Body of pancreas (tissue), 4 donors: ENCODE measurements around the gene PSMD3. TPM values are rescaled to one million over a fixed set of nuclear protein-coding genes. Genes with fewer than 3 reads are reported as not detected.

Experiments used
- ATAC-seq: fragments of 150-250 bp; one replicate; pipeline ENCODE4 v1.9.1; 2016
- DNase-seq, 4 donors: peaks; one replicate each; pipeline ENCODE4 v3.0.0-alpha.2; 2019
- H3K27ac ChIP-seq, 4 donors: fragments of 200-600 bp; sonication (generic); 1 replicate in 3 of 4; 2 replicates in 1 of 4; pipeline versions ENCODE4 v1.5.1 to v1.6.1; 2016 to 2019; ENCODE audit warnings: mild to moderate bottlenecking in 1 of 4, mixed read lengths in 1 of 4, moderate library complexity in 1 of 4
- H3K27me3 ChIP-seq, 2 donors: fragments of 200-600 bp; sonication (generic); one replicate each; pipeline ENCODE4 v1.6.0; 2016; ENCODE audit warnings: mild to moderate bottlenecking in 1 of 2
- H3K36me3 ChIP-seq, 2 donors: fragments of 200-600 bp; sonication (generic); replicated peaks in 1 of 2; 2 replicates each; pipeline ENCODE4 v1.5.1; 2016; ENCODE audit warnings: low read depth in 2 of 2; ENCODE audit not compliant: insufficient read depth in 1 of 2
- H3K4me1 ChIP-seq: fragments of 200-600 bp; sonication (generic); one replicate; pipeline ENCODE4 v1.6.0; 2016
- H3K4me3 ChIP-seq, 2 donors: fragments of 200-600 bp; sonication (generic); 1 replicate in 1 of 2; 2 replicates in 1 of 2; pipeline ENCODE4 v1.5.1; 2016 to 2019
- H3K9me3 ChIP-seq, 3 donors: fragments of 200-600 bp; sonication (generic); 1 replicate in 2 of 3; 2 replicates in 1 of 3; pipeline ENCODE4 v1.5.1; 2016
- CTCF ChIP-seq, 7 experiments: fragments of 450-650 bp in 4 of 7; fragments of 200-600 bp in 3 of 7; sonication (generic) in 3 of 7; IDR thresholded peaks; one replicate each; pipeline ENCODE4 v1.5.1; 2016 to 2019; ENCODE audit warnings: antibody characterized with exemption in 7 of 7
- POLR2A ChIP-seq, 3 donors: fragments of 450-650 bp; IDR thresholded peaks; one replicate each; pipeline ENCODE4 v1.6.1; 2016; ENCODE audit warnings: antibody characterized with exemption in 3 of 3, mild to moderate bottlenecking in 2 of 3
- WGBS, 2 donors: methylation state at CpG; one replicate each; pipeline ENCODE4 v1.1.5; 2017; 5-methylcytosine and 5-hydroxymethylcytosine counted together
- intact Hi-C: fragments of 100-400 bp; cut with DNase I; formaldehyde crosslinking; loops from one replicate; pipeline ENCODE4 v1.15.1; 2023
- total RNA-seq, 2 donors: library from RNA; depleted of rRNA; stranded (reverse); fragments of >200 nt; gene quantifications; one replicate each; pipeline ENCODE4 v1.1.0, GENCODE V29; 2016

The PSMD3 gene
- total RNA-seq, 2 donors from 2014 or later: 39.6 to 40.2 TPM

- Histone ChIP-seq H3K36me3 (no peaks in the 10 kb centered on the region), H3K9me3 (no peaks in the 10 kb centered on the region), H3K4me1 (peaks cover 21% of the 10 kb centered on the region), H3K4me3 (no peak overlapping the region), H3K27me3 (no peaks in the 10 kb centered on the region), H3K27ac (peak overlapping the region in 1 of 4 donors; percentile 32)
- ATAC-seq (no peak), DNase-seq (peak in 3 of 4 donors; percentile 27 to 53 (median 36))
- 29 to 31% methylated on average over 4 to 5 of the region's 5 CpGs for WGBS, 2 donors
- TF ChIP-seq POLR2A (IDR thresholded peaks at IDR 0.05) (no peak), CTCF (IDR thresholded peaks at IDR 0.05) (no peak)
- intact Hi-C loops: no loop called here
These were observed 29.7 kb upstream of the PSMD3 start for GRCh38 chr17:39950871-39951348.

GRCh38 chr17:39951924-39952679, 28.5 kb upstream of the PSMD3 start:
- DNase-seq (peak in 3 of 4 donors; percentile 18 to 30 (median 22)), ATAC-seq (no peak)
- no peaks in the 10 kb centered on the region for H3K9me3 ChIP-seq
- peaks cover 21% of the 10 kb centered on the region for H3K4me1 ChIP-seq
- H3K4me3 ChIP-seq: no peak overlapping the region
- WGBS, 2 donors: 55 to 66% methylated on average over 18 to 22 of the region's 22 CpGs
- peak overlapping the region in 3 of 4 donors; percentile 32 to 64 (median 45) for H3K27ac ChIP-seq
- intact Hi-C loops: no loop called here
- TF ChIP-seq CTCF (IDR thresholded peaks at IDR 0.05) (no peak), POLR2A (IDR thresholded peaks at IDR 0.05) (peak in 1 of 3 donors; percentile 38)
- H3K27me3 ChIP-seq: no peaks in the 10 kb centered on the region
- no peaks in the 10 kb centered on the region for H3K36me3 ChIP-seq

- ATAC-seq (peak; percentile 92), DNase-seq (peak; percentile 98 to 99 (median 99))
- WGBS, 2 donors: 3% methylated on average over 13 to 32 of the region's 55 CpGs
- H3K36me3 ChIP-seq: no peaks in the 10 kb centered on the region
- peak overlapping the region; percentile 32 to 64 (median 50) for H3K27ac ChIP-seq
- H3K27me3 ChIP-seq: no peaks in the 10 kb centered on the region
- intact Hi-C loops: no loop called here
- H3K4me3 ChIP-seq: no peak overlapping the region
- H3K9me3 ChIP-seq: no peaks in the 10 kb centered on the region
- TF ChIP-seq POLR2A (IDR thresholded peaks at IDR 0.05) (peak in 2 of 3 donors; percentile 16 to 49), CTCF (IDR thresholded peaks at IDR 0.05) (no peak)
- peaks cover 21% of the 10 kb centered on the region for H3K4me1 ChIP-seq
These were observed 27.7 kb upstream of the PSMD3 start for GRCh38 chr17:39952680-39953470.

DNA sequence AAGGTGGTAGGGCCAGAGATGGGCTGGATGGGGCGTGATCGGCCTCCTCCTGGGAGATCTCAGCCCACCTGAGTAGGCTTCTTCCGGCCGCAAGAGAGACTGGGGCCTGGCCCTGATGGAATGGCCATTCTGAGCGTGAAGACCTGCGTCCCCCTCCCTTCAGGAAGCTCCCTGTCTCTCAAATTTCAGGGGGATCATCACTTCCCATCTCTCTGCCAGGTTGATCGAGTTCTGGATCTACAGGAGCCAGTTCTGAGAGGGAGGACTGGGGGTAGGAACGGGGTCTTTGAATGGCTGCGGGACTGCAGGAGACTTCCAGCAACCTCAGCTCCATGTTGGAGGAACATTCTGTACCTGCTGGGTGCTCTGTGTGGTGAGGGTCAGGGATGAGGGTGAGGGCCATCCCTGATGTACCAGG, 27.1 kb upstream of the PSMD3 start:
- Histone ChIP-seq H3K27ac (peak overlapping the region; percentile 32 to 53 (median 42)), H3K4me3 (no peak overlapping the region), H3K36me3 (no peaks in the 10 kb centered on the region), H3K9me3 (no peaks in the 10 kb centered on the region), H3K4me1 (peaks cover 21% of the 10 kb centered on the region), H3K27me3 (no peaks in the 10 kb centered on the region)
- TF ChIP-seq CTCF (IDR thresholded peaks at IDR 0.05) (no peak), POLR2A (IDR thresholded peaks at IDR 0.05) (peak in 1 of 3 donors; percentile 35)
- ATAC-seq (no peak), DNase-seq (no peak)
- intact Hi-C loops: no loop called here
- 41% methylated on average over 4 to 9 of the region's 9 CpGs for WGBS, 2 donors
